Retinal pigment epithelial cell (primary cell): ENCODE results near the gene C19orf18.
A peak's percentile ranks its signal among the peaks of the same experiment; 100 is the strongest.

Experiments
- DNase-seq: peaks from one replicate; pipeline ENCODE4 v3.0.0-alpha.2; 2010; ENCODE audit warnings: low read depth
- H3K4me3 ChIP-seq: 2 replicates; pipeline ENCODE4 v1.5.1; 2011; ENCODE audit warnings: mild to moderate bottlenecking, low read length, control low read depth, moderate library complexity
- TF ChIP-seq, protein P1 (sequence below): conservative IDR thresholded peaks from 2 replicates; pipeline ENCODE4 v1.5.1; 2011; ENCODE audit warnings: low read depth, low read length, control low read depth, inconsistent platforms

Gene C19orf18

DNA sequence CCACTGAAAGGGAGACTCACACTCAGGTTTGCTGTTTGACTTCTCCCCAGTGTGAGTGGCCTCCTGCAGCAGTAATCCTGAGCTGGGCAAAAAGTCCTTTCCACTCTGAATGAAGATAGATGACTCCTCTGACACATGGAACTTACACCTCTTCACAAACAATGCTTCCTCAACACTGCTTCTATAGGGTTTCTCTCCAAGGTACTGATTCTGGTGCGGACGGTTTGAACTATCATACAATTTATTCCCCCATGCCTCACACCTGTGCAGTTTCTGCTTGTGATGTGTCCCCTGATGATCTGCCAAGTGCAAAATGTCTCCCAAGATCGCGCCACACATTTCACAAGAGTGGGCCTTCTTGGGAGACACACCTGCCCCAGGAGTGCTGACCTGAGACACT lies 46.7 kb downstream of the C19orf18 start:
- TF ChIP-seq, protein P1, sequence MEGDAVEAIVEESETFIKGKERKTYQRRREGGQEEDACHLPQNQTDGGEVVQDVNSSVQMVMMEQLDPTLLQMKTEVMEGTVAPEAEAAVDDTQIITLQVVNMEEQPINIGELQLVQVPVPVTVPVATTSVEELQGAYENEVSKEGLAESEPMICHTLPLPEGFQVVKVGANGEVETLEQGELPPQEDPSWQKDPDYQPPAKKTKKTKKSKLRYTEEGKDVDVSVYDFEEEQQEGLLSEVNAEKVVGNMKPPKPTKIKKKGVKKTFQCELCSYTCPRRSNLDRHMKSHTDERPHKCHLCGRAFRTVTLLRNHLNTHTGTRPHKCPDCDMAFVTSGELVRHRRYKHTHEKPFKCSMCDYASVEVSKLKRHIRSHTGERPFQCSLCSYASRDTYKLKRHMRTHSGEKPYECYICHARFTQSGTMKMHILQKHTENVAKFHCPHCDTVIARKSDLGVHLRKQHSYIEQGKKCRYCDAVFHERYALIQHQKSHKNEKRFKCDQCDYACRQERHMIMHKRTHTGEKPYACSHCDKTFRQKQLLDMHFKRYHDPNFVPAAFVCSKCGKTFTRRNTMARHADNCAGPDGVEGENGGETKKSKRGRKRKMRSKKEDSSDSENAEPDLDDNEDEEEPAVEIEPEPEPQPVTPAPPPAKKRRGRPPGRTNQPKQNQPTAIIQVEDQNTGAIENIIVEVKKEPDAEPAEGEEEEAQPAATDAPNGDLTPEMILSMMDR, result no peak
- no peak for DNase-seq
- no peak overlapping the region for H3K4me3 ChIP-seq

DNA sequence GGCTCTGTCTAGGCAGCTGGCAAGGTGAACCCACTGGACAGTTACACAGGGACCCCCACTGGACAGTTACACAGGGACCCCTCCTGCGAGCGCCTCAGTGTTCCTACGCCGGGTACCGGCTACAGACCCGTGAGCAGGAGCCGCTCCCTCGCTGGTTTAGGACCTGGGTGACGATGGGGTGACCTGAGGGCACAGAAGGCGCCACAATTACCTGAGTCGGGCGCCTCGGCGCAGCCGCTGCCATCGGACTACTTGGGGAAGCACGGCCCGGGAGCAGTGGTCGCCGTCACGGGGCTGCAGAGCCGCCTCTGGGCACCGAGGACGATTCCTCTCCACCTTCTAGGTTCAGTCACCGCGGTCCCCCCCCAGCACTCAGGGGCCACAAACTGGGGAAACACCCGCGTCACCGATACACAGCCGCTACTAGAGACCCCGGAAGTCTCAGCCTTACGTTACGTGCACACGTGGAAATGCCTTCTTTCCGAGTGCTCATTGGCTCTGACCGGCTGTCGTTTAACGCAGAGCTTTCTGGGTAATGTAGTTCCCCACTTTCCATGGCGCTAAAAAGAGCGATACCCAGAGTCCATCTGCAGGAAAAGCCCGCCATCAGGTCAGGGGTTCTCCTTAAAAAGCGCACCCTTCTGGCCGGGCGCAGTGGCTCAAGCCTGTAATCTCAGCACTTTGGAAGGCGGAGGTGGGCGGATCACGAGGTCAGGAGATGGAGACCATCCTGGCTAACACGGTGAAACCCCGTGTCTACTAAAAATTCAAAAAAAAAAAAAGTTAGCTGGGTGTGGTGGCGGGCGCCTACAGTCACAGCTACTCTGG lies 58.0 kb downstream of the C19orf18 start, which contains the start of gene ZNF417:
Gene ZNF417 (minus strand): TSS at position 425 of the 828 bp plus-strand sequence. CDS start 181 bp downstream, at position 244.
- peak within 1 kb of the TSS; percentile 86 for H3K4me3 ChIP-seq
- peak; percentile 91 for DNase-seq
- TF ChIP-seq, protein P1, result peak; percentile 43

DNA sequence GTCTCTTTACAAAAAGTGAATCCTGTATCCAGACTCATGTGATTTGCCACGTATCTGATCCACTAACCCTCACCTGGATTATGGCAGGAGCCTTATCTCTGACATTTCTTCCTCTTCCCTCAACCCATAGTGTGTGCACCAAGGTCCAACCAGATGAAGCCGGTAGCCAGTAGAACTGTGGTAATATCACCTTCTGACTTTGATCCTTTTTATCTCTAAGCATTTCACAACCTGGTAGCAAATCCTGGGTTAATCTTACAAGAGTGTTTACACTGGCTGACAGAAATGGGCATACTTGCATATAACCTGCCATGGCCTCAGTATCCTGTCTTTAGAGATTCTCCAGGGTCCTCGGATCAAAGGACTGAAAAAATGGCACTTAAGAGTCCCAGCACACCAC lies 59.8 kb downstream of the C19orf18 start:
- TF ChIP-seq, protein P1, result no peak
- DNase-seq, result no peak
- no peak overlapping the region for H3K4me3 ChIP-seq
